Measurements from ENCODE around the gene DNAJB2.
"Not testable (repeated sequence)": the region's sequence is repeated elsewhere in the genome, so short reads cannot be mapped to it uniquely, and the experiment has no call there.

DNAJB2 gene

GRCh38 chr2:219306047-219306446 lies 26.9 kb downstream of the DNAJB2 start:
- DNase-seq: no peak

- DNase-seq: peak; percentile 74
Observed at GRCh38 chr2:219308142-219309101, 29.3 kb downstream of the DNAJB2 start.

- DNase-seq: no peak
Observed at GRCh38 chr2:219309278-219309677, 30.1 kb downstream of the DNAJB2 start, which contains the start of gene PTPRN. Gene PTPRN (minus strand): TSS chr2:219309401. CDS start chr2:219309332, 69 bp downstream.

- not testable (repeated sequence) for DNase-seq
Observed at GRCh38 chr2:219312683-219313263, 33.6 kb downstream of the DNAJB2 start.

GRCh38 chr2:219314804-219315468 lies 35.8 kb downstream of the DNAJB2 start:
- DNase-seq: no peak

- DNase-seq: no peak
Observed at GRCh38 chr2:219323434-219323833, 44.3 kb downstream of the DNAJB2 start.

GRCh38 chr2:219325136-219325535 lies 46.0 kb downstream of the DNAJB2 start:
- no peak for DNase-seq

- DNase-seq: no peak
Observed at GRCh38 chr2:219325657-219326315, 46.6 kb downstream of the DNAJB2 start.

GRCh38 chr2:219327719-219328118 lies 48.6 kb downstream of the DNAJB2 start:
- DNase-seq: no peak

- peak; percentile 39 for DNase-seq
Observed at GRCh38 chr2:219331560-219332213, 52.5 kb downstream of the DNAJB2 start.

- no peak for DNase-seq
Observed at GRCh38 chr2:219332542-219332941, 53.4 kb downstream of the DNAJB2 start, which contains the start of gene RESP18. Gene RESP18 (minus strand): TSS chr2:219332744.

GRCh38 chr2:219334076-219334475 lies 54.9 kb downstream of the DNAJB2 start:
- no peak for DNase-seq

- no peak for DNase-seq
Observed at GRCh38 chr2:219335373-219335786, 56.2 kb downstream of the DNAJB2 start.
